Astrocyte (in vitro differentiated cells and primary cell): ENCODE results near the gene CFHR3.

ENCODE experiments used
- CTCF ChIP-seq: IDR thresholded peaks from 2 replicates; pipeline ENCODE4 v1.5.1; 2011; ENCODE audit warnings: low read depth, mild to moderate bottlenecking, inconsistent platforms, low read length, moderate library complexity; ENCODE audit not compliant: insufficient read depth
- EZH2 ChIP-seq: IDR thresholded peaks from 2 replicates; pipeline ENCODE4 v1.6.1; 2012; ENCODE audit warnings: mild to moderate bottlenecking, low read length, inconsistent platforms; ENCODE audit not compliant: insufficient read depth

GRCh38 chr1:196734460-196734859 lies 40.2 kb upstream of the CFHR3 start:
- TF ChIP-seq CTCF (no peak), EZH2 (no peak)
